ENCODE data around the gene PPY.

DNA sequence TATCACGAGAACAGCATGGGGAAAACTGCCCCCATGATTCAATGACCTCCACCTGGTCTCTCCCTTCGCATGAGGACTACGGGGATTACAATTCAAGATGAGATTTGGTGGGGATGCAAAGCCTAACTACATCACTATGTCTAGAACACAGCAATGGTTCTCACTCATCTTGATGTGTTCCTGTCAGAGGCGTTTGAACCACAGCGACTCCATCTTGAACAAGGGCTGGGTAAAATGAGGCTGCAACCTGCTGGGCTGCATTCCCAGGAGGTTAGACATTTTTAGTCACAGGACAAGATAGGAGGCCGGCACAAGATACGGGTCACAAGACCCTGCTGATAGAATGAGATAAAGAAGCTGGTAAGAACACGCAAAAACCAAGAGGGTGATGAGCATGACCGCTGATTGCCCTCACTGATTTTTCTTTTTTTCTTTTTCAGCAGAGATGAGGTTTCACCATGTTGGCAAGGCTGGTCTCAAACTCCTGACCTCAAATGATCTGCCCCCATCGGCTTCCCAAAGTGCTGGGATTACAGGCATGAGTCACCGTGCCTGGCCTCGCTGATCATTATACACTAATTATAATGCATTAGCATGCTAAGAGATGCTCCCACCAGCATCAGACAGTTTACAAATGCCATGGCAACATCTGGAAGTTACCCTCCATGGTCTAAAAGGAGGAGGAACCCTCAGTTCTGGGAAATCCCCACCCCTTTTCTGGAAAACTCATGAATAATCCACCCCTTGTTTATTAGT lies 3.0 kb upstream of the PPY start:
- TF ChIP-seq, protein P1, sequence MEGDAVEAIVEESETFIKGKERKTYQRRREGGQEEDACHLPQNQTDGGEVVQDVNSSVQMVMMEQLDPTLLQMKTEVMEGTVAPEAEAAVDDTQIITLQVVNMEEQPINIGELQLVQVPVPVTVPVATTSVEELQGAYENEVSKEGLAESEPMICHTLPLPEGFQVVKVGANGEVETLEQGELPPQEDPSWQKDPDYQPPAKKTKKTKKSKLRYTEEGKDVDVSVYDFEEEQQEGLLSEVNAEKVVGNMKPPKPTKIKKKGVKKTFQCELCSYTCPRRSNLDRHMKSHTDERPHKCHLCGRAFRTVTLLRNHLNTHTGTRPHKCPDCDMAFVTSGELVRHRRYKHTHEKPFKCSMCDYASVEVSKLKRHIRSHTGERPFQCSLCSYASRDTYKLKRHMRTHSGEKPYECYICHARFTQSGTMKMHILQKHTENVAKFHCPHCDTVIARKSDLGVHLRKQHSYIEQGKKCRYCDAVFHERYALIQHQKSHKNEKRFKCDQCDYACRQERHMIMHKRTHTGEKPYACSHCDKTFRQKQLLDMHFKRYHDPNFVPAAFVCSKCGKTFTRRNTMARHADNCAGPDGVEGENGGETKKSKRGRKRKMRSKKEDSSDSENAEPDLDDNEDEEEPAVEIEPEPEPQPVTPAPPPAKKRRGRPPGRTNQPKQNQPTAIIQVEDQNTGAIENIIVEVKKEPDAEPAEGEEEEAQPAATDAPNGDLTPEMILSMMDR (conservative IDR thresholded peaks at IDR 0.05 in 1 of 2, IDR thresholded peaks at IDR 0.05 in 1 of 2; ENCODE audit: low read depth in 1 of 2, low read length in 2 of 2) = no peak
- TF ChIP-seq EZH2 (IDR thresholded peaks at IDR 0.05; ENCODE audit: low read length, missing control alignments) = no peak
